IPS DF 6.9 (cell line): ENCODE results near the gene RGP1.

Source experiments
- DNase-seq: peaks from one replicate; pipeline ENCODE4 v3.0.0-alpha.2; 2013; ENCODE audit warnings: low read depth, low spot score
- H3K27ac ChIP-seq: one replicate; pipeline ENCODE4 v1.5.1; 2013; ENCODE audit warnings: low read length, control low read depth
- H3K27me3 ChIP-seq: 2 replicates; pipeline ENCODE4 v1.6.1; 2013; ENCODE audit warnings: mild to moderate bottlenecking, low read length; ENCODE audit not compliant: control insufficient read depth, insufficient read depth
- H3K36me3 ChIP-seq: 2 replicates; pipeline ENCODE4 v1.6.1; 2013; ENCODE audit warnings: low read length; ENCODE audit not compliant: control insufficient read depth, insufficient read depth
- H3K4me1 ChIP-seq: 2 replicates; pipeline ENCODE4 v1.6.1; 2013; ENCODE audit warnings: low read length; ENCODE audit not compliant: control insufficient read depth, insufficient read depth
- H3K4me3 ChIP-seq: 2 replicates; pipeline ENCODE4 v1.5.1; 2013; ENCODE audit warnings: mild to moderate bottlenecking, low read length
- H3K9me3 ChIP-seq: 2 replicates; pipeline ENCODE4 v1.6.1; 2013; ENCODE audit warnings: low read length, inconsistent platforms; ENCODE audit not compliant: control insufficient read depth, insufficient read depth
- WGBS: extraction: QIAGEN DNeasy Blood & Tissue Kit; methylation state at CpG from one replicate; pipeline ENCODE4 v1.1.7; 2013; ENCODE audit warnings: mixed read lengths, missing lambda C conversion rate; ENCODE audit not compliant: insufficient read length, insufficient coverage; 5-methylcytosine and 5-hydroxymethylcytosine counted together

Gene RGP1

GRCh38 chr9:35756275-35757225 is 7.5 kb downstream of the RGP1 start:
- Histone ChIP-seq H3K27ac (no peak overlapping the region), H3K27me3 (no peaks in the 10 kb centered on the region), H3K9me3 (no peaks in the 10 kb centered on the region), H3K4me3 (peak overlapping the region; percentile 42; the same call in 1 of the 2 replicates), H3K4me1 (no peaks in the 10 kb centered on the region), H3K36me3 (no peaks in the 10 kb centered on the region; the same call in none of the 2 replicates)
- no peak for DNase-seq
- no CpG with 5 or more reads among the region's 48 CpGs for WGBS

- Histone ChIP-seq H3K9me3 (no peaks in the 10 kb centered on the region), H3K4me3 (peak overlapping the region; percentile 42; the same call in 1 of the 2 replicates), H3K27me3 (no peaks in the 10 kb centered on the region), H3K27ac (no peak overlapping the region), H3K36me3 (no peaks in the 10 kb centered on the region; the same call in 1 of the 2 replicates), H3K4me1 (no peaks in the 10 kb centered on the region)
- DNase-seq: no peak
- WGBS: no CpG with 5 or more reads among the region's 20 CpGs
These were observed 8.3 kb downstream of the RGP1 start for GRCh38 chr9:35757226-35757891.

DNA sequence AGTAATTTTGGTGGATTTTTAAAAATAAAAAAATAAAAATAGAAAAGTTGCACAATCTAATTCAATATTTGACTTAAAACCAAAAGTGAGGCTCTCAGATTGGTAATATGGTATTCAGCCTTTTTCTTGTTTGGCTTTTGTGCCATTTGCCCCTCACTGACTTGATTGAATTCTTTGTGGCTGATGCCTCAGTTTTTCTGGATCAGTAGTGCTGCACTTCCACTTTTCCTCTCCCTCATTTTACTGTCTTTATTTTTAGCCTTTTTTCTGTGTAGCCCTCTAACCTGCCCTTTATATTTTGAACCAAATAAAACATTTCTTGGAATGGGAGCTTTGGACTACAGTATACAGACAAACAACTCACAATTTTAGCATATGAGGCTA is 8.8 kb downstream of the RGP1 start:
- no peak overlapping the region for H3K27ac ChIP-seq
- H3K27me3 ChIP-seq: no peaks in the 10 kb centered on the region
- H3K4me1 ChIP-seq: no peaks in the 10 kb centered on the region
- DNase-seq: no peak
- H3K4me3 ChIP-seq: no peak overlapping the region
- no peaks in the 10 kb centered on the region for H3K9me3 ChIP-seq
- no peaks in the 10 kb centered on the region; the same call in 1 of the 2 replicates for H3K36me3 ChIP-seq

GRCh38 chr9:35758475-35759050 is 9.5 kb downstream of the RGP1 start:
- no peaks in the 10 kb centered on the region; the same call in 1 of the 2 replicates for H3K36me3 ChIP-seq
- H3K27ac ChIP-seq: no peak overlapping the region
- H3K4me3 ChIP-seq: no peak overlapping the region
- DNase-seq: no peak
- no peaks in the 10 kb centered on the region for H3K4me1 ChIP-seq
- no peaks in the 10 kb centered on the region for H3K9me3 ChIP-seq
- no peaks in the 10 kb centered on the region for H3K27me3 ChIP-seq
- 100% methylated on average over 1 of the region's 3 CpGs for WGBS

DNA sequence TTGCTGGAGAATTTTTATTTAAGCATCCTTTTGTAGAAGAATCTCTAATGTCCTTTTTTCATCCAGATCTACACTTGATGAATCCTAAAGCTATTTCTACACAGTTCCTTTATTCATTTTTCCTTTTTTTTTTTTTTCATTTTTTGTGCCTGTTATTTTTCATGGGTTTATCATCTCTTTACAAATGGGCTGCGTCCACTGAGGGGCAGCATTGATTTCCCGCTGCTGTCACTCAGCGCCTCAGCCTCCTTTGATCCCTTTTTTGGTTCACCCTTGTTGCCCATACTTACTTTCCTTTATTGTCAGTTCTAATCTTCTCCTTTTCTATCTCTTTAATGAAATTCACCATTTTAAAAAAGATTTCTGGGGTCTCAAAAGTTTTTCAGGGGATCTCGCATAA is 10.7 kb downstream of the RGP1 start:
- Histone ChIP-seq H3K4me1 (no peaks in the 10 kb centered on the region), H3K36me3 (no peaks in the 10 kb centered on the region; the same call in 1 of the 2 replicates), H3K9me3 (no peaks in the 10 kb centered on the region), H3K27ac (no peak overlapping the region), H3K4me3 (no peak overlapping the region), H3K27me3 (no peaks in the 10 kb centered on the region)
- DNase-seq: no peak
- WGBS: no CpG with 5 or more reads among the region's 4 CpGs

DNA sequence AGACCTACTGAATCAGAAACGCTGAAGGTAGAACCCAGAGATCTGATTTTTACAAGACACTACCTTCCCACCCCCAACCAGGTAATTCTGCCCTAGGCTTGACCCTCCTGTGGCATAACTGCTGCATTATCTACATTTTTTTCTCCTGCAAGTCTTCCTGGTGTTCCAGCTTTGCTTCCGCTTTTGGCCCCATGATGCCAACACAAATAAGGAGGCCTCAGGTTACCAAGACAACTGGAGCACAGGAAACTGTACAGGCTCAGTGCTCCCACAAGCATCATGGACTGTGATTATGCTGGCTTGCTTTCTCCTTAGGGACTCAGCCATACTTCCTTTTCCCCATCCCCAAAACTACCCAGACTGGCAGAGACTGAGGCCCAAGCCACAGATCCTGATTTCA is 11.6 kb downstream of the RGP1 start:
- Histone ChIP-seq H3K36me3 (no peaks in the 10 kb centered on the region; the same call in 1 of the 2 replicates), H3K27me3 (no peaks in the 10 kb centered on the region), H3K4me1 (no peaks in the 10 kb centered on the region), H3K9me3 (no peaks in the 10 kb centered on the region), H3K27ac (no peak overlapping the region), H3K4me3 (no peak overlapping the region)
- no peak for DNase-seq
- no CpG with 5 or more reads among the region's 2 CpGs for WGBS

DNA sequence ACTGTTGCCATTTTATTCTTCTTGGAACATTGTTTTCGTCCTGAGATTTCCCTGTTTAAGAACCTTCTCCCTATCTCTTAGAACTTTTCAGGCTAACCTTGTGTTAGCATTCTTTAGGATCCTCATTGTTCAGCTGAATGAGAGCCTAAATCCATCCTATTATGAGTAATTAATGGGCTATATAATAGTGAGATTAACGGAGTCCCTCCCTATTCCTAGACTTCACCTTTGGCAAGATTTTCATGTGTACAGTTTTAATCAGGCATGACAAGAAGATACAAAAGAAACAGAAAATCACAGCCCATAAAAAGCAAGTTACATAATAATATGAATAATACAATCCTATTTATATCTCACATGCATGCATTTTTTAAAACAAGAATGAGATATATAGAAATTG is 14.1 kb downstream of the RGP1 start:
- Histone ChIP-seq H3K4me3 (no peak overlapping the region), H3K4me1 (no peaks in the 10 kb centered on the region), H3K9me3 (no peaks in the 10 kb centered on the region), H3K27ac (no peak overlapping the region), H3K36me3 (no peaks in the 10 kb centered on the region; the same call in 1 of the 2 replicates), H3K27me3 (no peaks in the 10 kb centered on the region)
- WGBS: no CpG with 5 or more reads among the region's 2 CpGs
- no peak for DNase-seq

GRCh38 chr9:35763803-35764202 is 14.7 kb downstream of the RGP1 start:
- no peak overlapping the region for H3K4me3 ChIP-seq
- H3K9me3 ChIP-seq: no peaks in the 10 kb centered on the region
- no peaks in the 10 kb centered on the region for H3K4me1 ChIP-seq
- no peaks in the 10 kb centered on the region for H3K27me3 ChIP-seq
- DNase-seq: no peak
- no peaks in the 10 kb centered on the region; the same call in 1 of the 2 replicates for H3K36me3 ChIP-seq
- no peak overlapping the region for H3K27ac ChIP-seq
- no CpG with 5 or more reads among the region's 1 CpG for WGBS

DNA sequence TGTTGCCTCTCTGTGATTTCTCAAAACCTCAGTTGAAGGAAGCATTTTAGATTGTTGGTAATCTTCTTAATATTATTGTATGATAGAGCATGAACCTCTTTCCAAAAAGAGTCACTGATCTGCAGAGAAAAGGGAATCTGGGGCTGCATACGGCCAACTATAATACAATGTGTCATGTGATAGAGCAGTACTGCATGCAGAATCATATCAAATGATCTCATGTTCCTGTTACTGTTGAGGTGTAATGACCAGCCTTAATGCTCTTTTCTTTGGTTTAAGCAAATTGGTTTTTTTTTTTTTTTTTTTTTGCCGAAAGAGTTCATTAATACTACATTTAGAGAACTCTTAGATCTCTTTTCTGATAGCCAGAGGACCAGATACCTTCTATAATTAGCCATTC is 17.9 kb downstream of the RGP1 start:
- Histone ChIP-seq H3K4me1 (peaks cover 2% of the 10 kb centered on the region; the same call in 1 of the 2 replicates), H3K27me3 (no peaks in the 10 kb centered on the region), H3K4me3 (no peak overlapping the region), H3K27ac (no peak overlapping the region), H3K9me3 (no peaks in the 10 kb centered on the region), H3K36me3 (no peaks in the 10 kb centered on the region)
- no peak for DNase-seq
- no CpG with 5 or more reads among the region's 2 CpGs for WGBS

- Histone ChIP-seq H3K27me3 (no peaks in the 10 kb centered on the region), H3K27ac (no peak overlapping the region), H3K4me1 (peaks cover 2% of the 10 kb centered on the region; the same call in 1 of the 2 replicates), H3K9me3 (no peaks in the 10 kb centered on the region), H3K4me3 (no peak overlapping the region), H3K36me3 (no peaks in the 10 kb centered on the region)
- DNase-seq: no peak
- WGBS: no CpG with 5 or more reads among the region's 1 CpG
These were observed 18.4 kb downstream of the RGP1 start for GRCh38 chr9:35767458-35767857.
